OCI-LY3 (cell line): ENCODE measurements around the gene QRICH1.

Experiments used
- EZH2phosphoT487 ChIP-seq: fragments of 200-600 bp; shearing (Covaris generic); IDR thresholded peaks from 2 replicates; pipeline ENCODE4 v1.6.1; 2018; ENCODE audit warnings: antibody characterized with exemption, mixed run types, low read depth
- TF ChIP-seq, protein P1 (sequence below): fragments of 200-600, 300-600 bp; sonication (generic); IDR thresholded peaks from 2 replicates; pipeline ENCODE4 v1.5.1; 2014; ENCODE audit warnings: antibody characterized with exemption, low read length, low read depth

DNA sequence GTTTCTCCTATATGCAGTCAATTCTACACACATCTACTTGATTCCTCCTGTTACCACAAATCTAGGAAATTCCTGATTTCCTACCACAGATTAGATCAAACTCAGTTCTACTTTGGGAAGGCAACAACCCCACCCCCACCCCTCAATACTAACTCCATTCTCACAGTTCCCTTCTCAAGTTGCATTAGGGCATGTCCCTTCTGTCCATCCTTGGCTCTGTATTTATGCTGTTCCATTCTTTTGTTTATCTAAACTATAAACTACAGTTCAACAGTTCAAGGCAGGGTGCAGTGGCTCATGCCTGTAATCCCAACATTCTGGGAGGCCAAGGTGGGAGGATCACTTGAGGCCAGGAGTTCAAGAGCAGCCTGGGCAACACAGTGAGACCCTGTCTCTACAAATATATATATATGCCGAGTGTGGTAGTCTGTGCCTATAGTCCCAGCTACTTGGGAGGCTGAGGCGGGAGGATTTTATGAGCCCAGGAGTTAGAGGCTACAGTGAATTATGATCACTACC is 39.5 kb downstream of the QRICH1 start:
- TF ChIP-seq, protein P1, sequence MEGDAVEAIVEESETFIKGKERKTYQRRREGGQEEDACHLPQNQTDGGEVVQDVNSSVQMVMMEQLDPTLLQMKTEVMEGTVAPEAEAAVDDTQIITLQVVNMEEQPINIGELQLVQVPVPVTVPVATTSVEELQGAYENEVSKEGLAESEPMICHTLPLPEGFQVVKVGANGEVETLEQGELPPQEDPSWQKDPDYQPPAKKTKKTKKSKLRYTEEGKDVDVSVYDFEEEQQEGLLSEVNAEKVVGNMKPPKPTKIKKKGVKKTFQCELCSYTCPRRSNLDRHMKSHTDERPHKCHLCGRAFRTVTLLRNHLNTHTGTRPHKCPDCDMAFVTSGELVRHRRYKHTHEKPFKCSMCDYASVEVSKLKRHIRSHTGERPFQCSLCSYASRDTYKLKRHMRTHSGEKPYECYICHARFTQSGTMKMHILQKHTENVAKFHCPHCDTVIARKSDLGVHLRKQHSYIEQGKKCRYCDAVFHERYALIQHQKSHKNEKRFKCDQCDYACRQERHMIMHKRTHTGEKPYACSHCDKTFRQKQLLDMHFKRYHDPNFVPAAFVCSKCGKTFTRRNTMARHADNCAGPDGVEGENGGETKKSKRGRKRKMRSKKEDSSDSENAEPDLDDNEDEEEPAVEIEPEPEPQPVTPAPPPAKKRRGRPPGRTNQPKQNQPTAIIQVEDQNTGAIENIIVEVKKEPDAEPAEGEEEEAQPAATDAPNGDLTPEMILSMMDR, result no peak
- no peak for TF ChIP-seq EZH2phosphoT487
